ENCODE measurements around the gene PDSS2. TPM values are rescaled to one million over a fixed set of nuclear protein-coding genes. Genes with fewer than 3 reads are reported as not detected.

Gene PDSS2
- polyA plus RNA-seq, 1 of the 3 experiments (the other 2 are of a cell fraction), result 5.6 TPM

DNA sequence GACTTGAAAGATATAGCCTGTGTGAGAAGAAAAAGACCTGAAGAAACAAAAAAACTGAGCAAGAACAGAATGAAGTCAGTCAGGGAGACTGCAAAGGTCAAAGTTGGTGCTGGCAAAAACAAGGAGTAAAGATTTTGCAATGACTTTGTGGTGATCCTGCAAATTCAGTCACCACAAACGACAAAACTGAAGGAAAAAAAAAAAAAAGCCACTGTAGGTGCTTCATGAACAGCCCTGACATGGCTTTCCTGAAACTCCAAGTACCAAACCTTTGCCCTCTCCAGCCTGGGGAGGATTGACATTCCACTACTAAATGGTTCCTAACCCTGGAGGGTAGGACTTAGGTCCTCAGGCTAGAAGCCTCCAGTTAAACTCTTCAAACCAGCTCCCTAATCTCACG is 229.3 kb downstream of the PDSS2 start:
- Histone ChIP-seq H3K27me3 (ENCODE audit: insufficient read depth) (no peaks in the 10 kb centered on the region), H3K27ac (ENCODE audit: low read depth in 2 of 2, low read length in 1 of 2) (no peak overlapping the region), H3K79me2 (ENCODE audit: insufficient read depth) (no peaks in the 10 kb centered on the region), H3K9me2 (no peaks in the 10 kb centered on the region), H3K36me3 (replicated peaks in 1 of 2; ENCODE audit: control insufficient read depth in 1 of 2, insufficient read depth in 2 of 2, low read length in 1 of 2) (no peaks in the 10 kb centered on the region), H3F3A (replicated peaks; ENCODE audit: insufficient read depth) (no peaks in the 10 kb centered on the region), H2AFZ (ENCODE audit: low read depth) (no peak overlapping the region), H4K20me1 (ENCODE audit: insufficient read depth) (no peaks in the 10 kb centered on the region), H3K9me3 (no peaks in the 10 kb centered on the region), H3K9ac (no peak overlapping the region), H3K4me1 (ENCODE audit: control insufficient read depth in 1 of 2, insufficient read depth in 2 of 2, low read depth in 1 of 2, low read length in 1 of 2) (no peaks in the 10 kb centered on the region), H3K4me3 (ENCODE audit: low read depth in 2 of 2, low read length in 1 of 2) (no peak overlapping the region), H3K4me2 (no peak overlapping the region)
- POLR2A ChIA-PET, result no interaction called here
- 64% methylated on average over 2 of the region's 2 CpGs for WGBS (ENCODE audit: low lambda C conversion rate)
- CTCF ChIA-PET, result interaction anchor here (2.2 kb wide), 1 partner anchor 11 kb away, joined by 6 read pairs; no protein-coding TSS in a partner anchor
- DNase-seq, result no peak
- TF ChIP-seq, protein P1, sequence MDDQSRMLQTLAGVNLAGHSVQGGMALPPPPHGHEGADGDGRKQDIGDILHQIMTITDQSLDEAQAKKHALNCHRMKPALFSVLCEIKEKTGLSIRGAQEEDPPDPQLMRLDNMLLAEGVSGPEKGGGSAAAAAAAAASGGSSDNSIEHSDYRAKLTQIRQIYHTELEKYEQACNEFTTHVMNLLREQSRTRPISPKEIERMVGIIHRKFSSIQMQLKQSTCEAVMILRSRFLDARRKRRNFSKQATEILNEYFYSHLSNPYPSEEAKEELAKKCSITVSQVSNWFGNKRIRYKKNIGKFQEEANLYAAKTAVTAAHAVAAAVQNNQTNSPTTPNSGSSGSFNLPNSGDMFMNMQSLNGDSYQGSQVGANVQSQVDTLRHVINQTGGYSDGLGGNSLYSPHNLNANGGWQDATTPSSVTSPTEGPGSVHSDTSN (IDR thresholded peaks at IDR 0.05), result no peak
- TF ChIP-seq MXI1 (IDR thresholded peaks at IDR 0.05; ENCODE audit: low read depth, low read length) (no peak), NFIC (IDR thresholded peaks at IDR 0.05; ENCODE audit: borderline replicate concordance) (no peak), ELF1 (IDR thresholded peaks at IDR 0.05) (no peak), CHD2 (IDR thresholded peaks at IDR 0.05; ENCODE audit: low read length, partially characterized antibody) (no peak)
- TF ChIP-seq, protein P2, sequence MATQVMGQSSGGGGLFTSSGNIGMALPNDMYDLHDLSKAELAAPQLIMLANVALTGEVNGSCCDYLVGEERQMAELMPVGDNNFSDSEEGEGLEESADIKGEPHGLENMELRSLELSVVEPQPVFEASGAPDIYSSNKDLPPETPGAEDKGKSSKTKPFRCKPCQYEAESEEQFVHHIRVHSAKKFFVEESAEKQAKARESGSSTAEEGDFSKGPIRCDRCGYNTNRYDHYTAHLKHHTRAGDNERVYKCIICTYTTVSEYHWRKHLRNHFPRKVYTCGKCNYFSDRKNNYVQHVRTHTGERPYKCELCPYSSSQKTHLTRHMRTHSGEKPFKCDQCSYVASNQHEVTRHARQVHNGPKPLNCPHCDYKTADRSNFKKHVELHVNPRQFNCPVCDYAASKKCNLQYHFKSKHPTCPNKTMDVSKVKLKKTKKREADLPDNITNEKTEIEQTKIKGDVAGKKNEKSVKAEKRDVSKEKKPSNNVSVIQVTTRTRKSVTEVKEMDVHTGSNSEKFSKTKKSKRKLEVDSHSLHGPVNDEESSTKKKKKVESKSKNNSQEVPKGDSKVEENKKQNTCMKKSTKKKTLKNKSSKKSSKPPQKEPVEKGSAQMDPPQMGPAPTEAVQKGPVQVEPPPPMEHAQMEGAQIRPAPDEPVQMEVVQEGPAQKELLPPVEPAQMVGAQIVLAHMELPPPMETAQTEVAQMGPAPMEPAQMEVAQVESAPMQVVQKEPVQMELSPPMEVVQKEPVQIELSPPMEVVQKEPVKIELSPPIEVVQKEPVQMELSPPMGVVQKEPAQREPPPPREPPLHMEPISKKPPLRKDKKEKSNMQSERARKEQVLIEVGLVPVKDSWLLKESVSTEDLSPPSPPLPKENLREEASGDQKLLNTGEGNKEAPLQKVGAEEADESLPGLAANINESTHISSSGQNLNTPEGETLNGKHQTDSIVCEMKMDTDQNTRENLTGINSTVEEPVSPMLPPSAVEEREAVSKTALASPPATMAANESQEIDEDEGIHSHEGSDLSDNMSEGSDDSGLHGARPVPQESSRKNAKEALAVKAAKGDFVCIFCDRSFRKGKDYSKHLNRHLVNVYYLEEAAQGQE (IDR thresholded peaks at IDR 0.05; ENCODE audit: low read depth, low read length), result no peak

DNA sequence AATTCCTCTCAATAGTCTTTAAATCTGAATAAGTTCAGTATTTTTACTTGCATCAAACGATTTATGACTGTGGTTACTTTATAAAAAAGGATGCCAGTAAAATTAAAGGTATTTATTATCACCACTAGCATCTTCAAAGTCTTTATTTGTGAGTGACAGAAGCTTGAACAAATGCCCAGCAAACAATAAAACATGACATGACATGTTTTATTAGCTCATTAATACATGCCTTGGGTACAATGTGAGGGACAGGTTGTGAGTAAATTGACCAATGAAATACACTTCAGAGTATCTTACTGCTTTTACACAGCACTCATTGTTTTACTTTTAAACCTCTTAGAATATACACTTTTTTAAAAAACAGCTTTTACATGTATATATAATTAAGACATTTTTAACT is 230.6 kb downstream of the PDSS2 start:
- ChIA-PET POLR2A (no interaction called here), CTCF (interaction anchor here (2.2 kb wide), 1 partner anchor 12 kb away, joined by 6 read pairs; no protein-coding TSS in a partner anchor)
- no peak overlapping the region for H2AFZ ChIP-seq (ENCODE audit: low read depth)
- H3F3A ChIP-seq (replicated peaks; ENCODE audit: insufficient read depth), result no peaks in the 10 kb centered on the region
- WGBS (ENCODE audit: low lambda C conversion rate), result 70% methylated on average over 1 of the region's 1 CpG
- TF ChIP-seq ELF1 (IDR thresholded peaks at IDR 0.05), result no peak
- no peaks in the 10 kb centered on the region for H3K36me3 ChIP-seq (replicated peaks in 1 of 2; ENCODE audit: control insufficient read depth in 1 of 2, insufficient read depth in 2 of 2, low read length in 1 of 2)
- no peak overlapping the region for H3K27ac ChIP-seq (ENCODE audit: low read depth in 2 of 2, low read length in 1 of 2)
- H3K27me3 ChIP-seq (ENCODE audit: insufficient read depth), result no peaks in the 10 kb centered on the region
- no peaks in the 10 kb centered on the region for H4K20me1 ChIP-seq (ENCODE audit: insufficient read depth)
- H3K4me1 ChIP-seq (ENCODE audit: control insufficient read depth in 1 of 2, insufficient read depth in 2 of 2, low read depth in 1 of 2, low read length in 1 of 2), result no peaks in the 10 kb centered on the region
- DNase-seq, result no peak
- H3K9me2 ChIP-seq, result no peaks in the 10 kb centered on the region
- H3K9ac ChIP-seq, result no peak overlapping the region
- no peaks in the 10 kb centered on the region for H3K9me3 ChIP-seq
- no peak overlapping the region for H3K4me2 ChIP-seq
- no peak overlapping the region for H3K4me3 ChIP-seq (ENCODE audit: low read depth in 2 of 2, low read length in 1 of 2)
- H3K79me2 ChIP-seq (ENCODE audit: insufficient read depth), result no peaks in the 10 kb centered on the region

DNA sequence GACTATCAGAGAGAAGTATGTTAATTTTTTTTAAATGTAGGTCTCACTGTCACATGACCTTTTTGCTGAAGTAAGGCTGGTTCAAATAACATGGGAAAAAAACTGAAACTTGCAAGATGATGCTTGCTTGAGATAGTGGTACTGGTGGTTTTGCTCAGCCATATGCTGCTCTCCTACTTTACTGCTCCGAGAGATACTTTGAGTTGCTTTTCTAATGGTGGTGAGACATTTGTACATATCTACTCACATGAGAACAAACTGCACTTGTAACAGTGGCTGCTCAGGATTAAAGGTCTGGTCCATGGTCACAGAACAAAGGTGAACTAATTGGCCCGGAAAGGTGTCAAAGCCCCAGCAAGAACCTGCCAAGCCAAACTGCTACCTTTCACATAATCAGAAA is 237.8 kb downstream of the PDSS2 start:
- no peak for DNase-seq
- no peak overlapping the region for H3K4me2 ChIP-seq
- no peaks in the 10 kb centered on the region for H3K4me1 ChIP-seq (ENCODE audit: control insufficient read depth in 1 of 2, insufficient read depth in 2 of 2, low read depth in 1 of 2, low read length in 1 of 2)
- no peaks in the 10 kb centered on the region for H3F3A ChIP-seq (replicated peaks; ENCODE audit: insufficient read depth)
- H2AFZ ChIP-seq (ENCODE audit: low read depth), result no peak overlapping the region
- H3K79me2 ChIP-seq (ENCODE audit: insufficient read depth), result no peaks in the 10 kb centered on the region
- H3K9ac ChIP-seq, result no peak overlapping the region
- no peaks in the 10 kb centered on the region for H3K9me3 ChIP-seq
- CTCF ChIA-PET, result no interaction called here
- no peaks in the 10 kb centered on the region for H3K9me2 ChIP-seq
- H4K20me1 ChIP-seq (ENCODE audit: insufficient read depth), result no peaks in the 10 kb centered on the region
- H3K27me3 ChIP-seq (ENCODE audit: insufficient read depth), result no peaks in the 10 kb centered on the region
- WGBS (ENCODE audit: low lambda C conversion rate), result 89% methylated on average over 2 of the region's 2 CpGs
- POLR2A ChIA-PET, result no interaction called here
- H3K27ac ChIP-seq (ENCODE audit: low read depth in 2 of 2, low read length in 1 of 2), result no peak overlapping the region
- no peaks in the 10 kb centered on the region for H3K36me3 ChIP-seq (replicated peaks in 1 of 2; ENCODE audit: control insufficient read depth in 1 of 2, insufficient read depth in 2 of 2, low read length in 1 of 2)
- H3K4me3 ChIP-seq (ENCODE audit: low read depth in 2 of 2, low read length in 1 of 2), result no peak overlapping the region
- TF ChIP-seq MEF2A (IDR thresholded peaks at IDR 0.05; ENCODE audit: borderline replicate concordance, low read depth), result no peak
- TF ChIP-seq TEAD4 (IDR thresholded peaks at IDR 0.05; ENCODE audit: borderline replicate concordance, insufficient read depth), result no peak
- no peak for TF ChIP-seq POLR2AphosphoS5 (IDR thresholded peaks at IDR 0.05; ENCODE audit: low read depth, low read length)
- no peak for TF ChIP-seq SMC3 (IDR thresholded peaks at IDR 0.05; ENCODE audit: low read depth, low read length)
- no peak for TF ChIP-seq FOXM1 (IDR thresholded peaks at IDR 0.05; ENCODE audit: low read depth)
- no peak for TF ChIP-seq NFIC (IDR thresholded peaks at IDR 0.05; ENCODE audit: borderline replicate concordance)
- no peak for TF ChIP-seq ELF1 (IDR thresholded peaks at IDR 0.05)
- TF ChIP-seq RFX5 (IDR thresholded peaks at IDR 0.05; ENCODE audit: low read length), result no peak
- no peak for TF ChIP-seq TAF1 (IDR thresholded peaks at IDR 0.05; ENCODE audit: borderline replicate concordance, low read depth, low read length)
- TF ChIP-seq MXI1 (IDR thresholded peaks at IDR 0.05; ENCODE audit: low read depth, low read length), result no peak
- TF ChIP-seq FOXJ3 (CRISPR knock-in tag; IDR thresholded peaks at IDR 0.05), result no peak
- no peak for TF ChIP-seq RAD21 (IDR thresholded peaks at IDR 0.05; ENCODE audit: low read length)
- TF ChIP-seq, protein P1 (IDR thresholded peaks at IDR 0.05), result no peak
- no peak for TF ChIP-seq EZH2phosphoT487 (IDR thresholded peaks at IDR 0.05; ENCODE audit: borderline replicate concordance, low read depth)
